ENCODE data around the gene ATXN7L3.
"Not testable (repeated sequence)": the region's sequence is repeated elsewhere in the genome, so short reads cannot be mapped to it uniquely, and the experiment has no call there.

The ATXN7L3 gene

GRCh38 chr17:44159519-44160210, 40.0 kb downstream of the ATXN7L3 start:
- H3K4me3 ChIP-seq (ENCODE audit: low read length), result no peak overlapping the region
- no peak for TF ChIP-seq ZNF274 (IDR thresholded peaks at IDR 0.05; ENCODE audit: low read depth, low read length)

- H3K4me3 ChIP-seq (ENCODE audit: low read length), result no peak overlapping the region
- TF ChIP-seq ZNF274 (IDR thresholded peaks at IDR 0.05; ENCODE audit: low read depth, low read length), result no peak
These were observed 44.2 kb downstream of the ATXN7L3 start for GRCh38 chr17:44155488-44155887.

- no peak for TF ChIP-seq ZNF274 (IDR thresholded peaks at IDR 0.05; ENCODE audit: low read depth, low read length)
- H3K4me3 ChIP-seq (ENCODE audit: low read length), result no peak overlapping the region
These were observed 46.8 kb downstream of the ATXN7L3 start for GRCh38 chr17:44152875-44153274.

- H3K4me3 ChIP-seq (ENCODE audit: low read length), result no peak overlapping the region
- no peak for TF ChIP-seq ZNF274 (IDR thresholded peaks at IDR 0.05; ENCODE audit: low read depth, low read length)
These were observed 49.8 kb downstream of the ATXN7L3 start for GRCh38 chr17:44149750-44150329.

- not testable (repeated sequence) for H3K4me3 ChIP-seq (ENCODE audit: low read length)
These were observed 50.6 kb downstream of the ATXN7L3 start for GRCh38 chr17:44149066-44149465.

GRCh38 chr17:44147812-44148211, 51.9 kb downstream of the ATXN7L3 start:
- no peak for TF ChIP-seq ZNF274 (IDR thresholded peaks at IDR 0.05; ENCODE audit: low read depth, low read length)

GRCh38 chr17:44146375-44147346, 53.0 kb downstream of the ATXN7L3 start:
- no peak for TF ChIP-seq ZNF274 (IDR thresholded peaks at IDR 0.05; ENCODE audit: low read depth, low read length)
- no peak overlapping the region for H3K4me3 ChIP-seq (ENCODE audit: low read length)

More at GRCh38 chr17:44147812-44148211, 51.9 kb downstream of the ATXN7L3 start:
- no peak overlapping the region for H3K4me3 ChIP-seq (ENCODE audit: low read length)

GRCh38 chr17:44144966-44145739, 54.5 kb downstream of the ATXN7L3 start:
- no peak overlapping the region for H3K4me3 ChIP-seq (ENCODE audit: low read length)
- no peak for TF ChIP-seq ZNF274 (IDR thresholded peaks at IDR 0.05; ENCODE audit: low read depth, low read length)

GRCh38 chr17:44143921-44144320, 55.8 kb downstream of the ATXN7L3 start:
- not testable (repeated sequence) for H3K4me3 ChIP-seq (ENCODE audit: low read length)

All from GM08714 (cell line).